HepG2 (cell line): ENCODE measurements around the gene OTP. TPM values are rescaled to one million over a fixed set of nuclear protein-coding genes. Genes with fewer than 3 reads are reported as not detected.

Experiments
- ATAC-seq: fragments of 200-7000 bp; cut with Tn5 transposase; 3 replicates; pipeline ENCODE4 v1.9.1; 2020; ENCODE audit warnings: mild to moderate bottlenecking, moderate library complexity
- BruUV-seq: library from RNA; stranded (reverse); fragments of 400-500 nt; replicated peaks from 2 replicates; lab custom pipeline; 2021; lab: Mats Ljungman, UMichigan
- CTCF ChIA-PET: fragments of 300-600 bp; formaldehyde crosslinking; extraction: SDS; loops from one replicate; lab custom pipeline; 2021; ENCODE audit warnings: low total read pairs, inconsistent platforms, low intra/inter-chr PET ratio; lab: Yijun Ruan, JAX
- POLR2A ChIA-PET: fragments of 350-600 bp; sonication (Branson Sonifier 250); formaldehyde crosslinking; loops from one replicate; lab custom pipeline; 2020; ENCODE audit warnings: antibody characterized with exemption, inconsistent platforms; lab: Yijun Ruan, JAX
- DNase-seq: peaks from one replicate; pipeline ENCODE4 v3.0.0-alpha.2; 2015; ENCODE audit warnings: low spot score
- FAIRE-seq: peaks from 3 replicates; lab custom pipeline; 2011; peaks lifted over from hg19 to GRCh38; lab: Jason Lieb, UNC
- H2AFZ ChIP-seq: one replicate; pipeline ENCODE4 v1.6.1; 2011; ENCODE audit warnings: low read length, inconsistent platforms
- H3K27ac ChIP-seq: fragments of 300-600 bp; 3 replicates; pipeline ENCODE4 v1.8.0; 2011; ENCODE audit warnings: mixed run types, mild to moderate bottlenecking, mixed read lengths, low read length, inconsistent platforms; ENCODE audit not compliant: insufficient read depth; ENCODE audit errors: extremely low read length
- H3K27me3 ChIP-seq, 2 experiments: fragments of 200-600 bp in 1 of 2; 2 replicates in 1 of 2; 3 replicates in 1 of 2; pipeline versions ENCODE4 v1.6.0 to v1.8.0; 2011; ENCODE audit warnings: low read length in 2 of 2, mild to moderate bottlenecking in 2 of 2, moderate library complexity in 2 of 2, inconsistent platforms in 1 of 2; ENCODE audit not compliant: insufficient read depth in 2 of 2, control insufficient read depth in 1 of 2
- H3K36me3 ChIP-seq, 2 experiments: fragments of 200-600 bp in 1 of 2; replicated peaks in 1 of 2; 2 replicates in 1 of 2; 3 replicates in 1 of 2; pipeline versions ENCODE4 v1.5.1 to v1.8.0; 2011; ENCODE audit warnings: low read length in 2 of 2, inconsistent platforms in 1 of 2; ENCODE audit not compliant: insufficient read depth in 2 of 2, control insufficient read depth in 1 of 2
- H3K4me1 ChIP-seq: 2 replicates; pipeline ENCODE4 v1.5.1; 2012; ENCODE audit warnings: low read length, inconsistent platforms; ENCODE audit not compliant: insufficient read depth
- H3K4me2 ChIP-seq: 2 replicates; pipeline ENCODE4 v1.6.0; 2011; ENCODE audit warnings: low read depth, low read length, inconsistent platforms
- H3K4me3 ChIP-seq, 3 experiments: fragments of 200-600 bp in 1 of 3; sonication (generic), shearing (Covaris generic) in 1 of 3; replicated peaks in 1 of 3; 2 replicates each; pipeline ENCODE4 v1.5.1; 2011 to 2016; ENCODE audit warnings: low read length in 3 of 3, inconsistent platforms in 2 of 3, low read depth in 2 of 3, mild to moderate bottlenecking in 2 of 3, control low read depth in 1 of 3, mixed read lengths in 1 of 3; ENCODE audit not compliant: insufficient read depth in 1 of 3
- H3K79me2 ChIP-seq: one replicate; pipeline ENCODE4 v1.6.1; 2011; ENCODE audit warnings: low read length, inconsistent platforms; ENCODE audit not compliant: insufficient read depth
- H3K9ac ChIP-seq: 2 replicates; pipeline ENCODE4 v1.6.0; 2011; ENCODE audit warnings: mild to moderate bottlenecking, low read depth, low read length, inconsistent platforms; ENCODE audit not compliant: insufficient read depth
- H3K9me3 ChIP-seq: 2 replicates; pipeline ENCODE4 v1.5.1; 2012; ENCODE audit warnings: mild to moderate bottlenecking, low read length
- H4K20me1 ChIP-seq: 2 replicates; pipeline ENCODE4 v1.6.0; 2011; ENCODE audit warnings: inconsistent platforms, mild to moderate bottlenecking, low read length, moderate library complexity; ENCODE audit not compliant: insufficient read depth
- CBX2 ChIP-seq, 2 experiments: fragments of 200-600 bp in 1 of 2; sonication (generic); formaldehyde crosslinking in 1 of 2; IDR thresholded peaks; 2 replicates each; pipeline versions ENCODE4 v1.7.0 to v1.8.1; 2018 to 2022; ENCODE audit warnings: low read depth in 2 of 2, low read length in 1 of 2, mild to moderate bottlenecking in 1 of 2, missing genetic modification reagents in 1 of 2
- CEBPB ChIP-seq: IDR thresholded peaks from 2 replicates; pipeline ENCODE4 v1.6.1; 2011; ENCODE audit warnings: low read depth, low read length, improper control_type of control experiment, borderline replicate concordance
- EZH2 ChIP-seq: conservative IDR thresholded peaks from 2 replicates; pipeline ENCODE4 v1.6.1; 2012; ENCODE audit warnings: mild to moderate bottlenecking, low read depth, low read length, moderate library complexity
- SMAD3 ChIP-seq: sonication (generic); formaldehyde crosslinking; IDR thresholded peaks from 2 replicates; pipeline ENCODE4 v1.4.0; 2020; ENCODE audit warnings: missing genetic modification reagents
- WGBS: methylation state at CpG from one replicate; pipeline ENCODE4 v1.1.6; 2017; ENCODE audit warnings: low lambda C conversion rate; 5-methylcytosine and 5-hydroxymethylcytosine counted together
- in situ Hi-C: cut with HindIII; loops from 2 replicates; pipeline ENCODE4 v1.10.0; 2017; ENCODE audit warnings: low pct_unique_long_range_greater_than_20kb; ENCODE audit not compliant: extremely low pct_ligation_motif_present
- intact Hi-C: fragments of 100-400 bp; cut with micrococcal nuclease; formaldehyde crosslinking; loops from one replicate; pipeline ENCODE4 v1.10.0; 2022; ENCODE audit not compliant: unreplicated experiment
- polyA plus RNA-seq, 8 experiments: library from polyadenylated mRNA; depleted of rRNA in 3 of 8; stranded (reverse) in 7 of 8; unstranded in 1 of 8; fragments of >200 nt; fragmentation: Illumina TruSeq in 4 of 8; extraction: Trizol in 4 of 8; gene quantifications; 2 replicates each; pipeline versions ENCODE4 v1.2.1 to v1.2.3, GENCODE V29; 2011 to 2016; ENCODE audit warnings: low read depth in 4 of 8, missing spikeins in 1 of 8, mixed read lengths in 1 of 8; ENCODE audit not compliant: insufficient read depth in 1 of 8
- total RNA-seq, 5 experiments: library from RNA; depleted of rRNA; stranded (reverse); fragments of >200 nt; fragmentation: Illumina TruSeq; extraction: Trizol; gene quantifications; 2 replicates each; pipeline ENCODE4 v1.2.3, GENCODE V29; 2016; ENCODE audit warnings: low read depth in 1 of 5

The OTP gene
- total and polyA plus RNA-seq, 2 of the 13 experiments (the other 11 are each of a cell fraction or from before 2014, with no cell fraction given), result not detected

- TF ChIP-seq CBX2 (IDR thresholded peaks at IDR 0.05; ENCODE audit: low read depth, low read length) (0 out of 2 replicates have a peak, but pooled peaks have one; percentile 60), CBX2 (CRISPR knock-in tag; IDR thresholded peaks at IDR 0.05; ENCODE audit: low read depth) (no peak), EZH2 (peak; percentile 51)
Measured at GRCh38 chr5:77644371-77645157, 6.1 kb upstream of the OTP start (continued).

GRCh38 chr5:77643654-77644370, 5.3 kb upstream of the OTP start:
- WGBS, result 45% methylated on average over 26 of the region's 28 CpGs
- Histone ChIP-seq H3K9ac (no peak overlapping the region), H2AFZ (no peak overlapping the region), H3K4me2 (no peak overlapping the region), H3K36me3 (no peaks in the 10 kb centered on the region), H3K27me3 (peaks cover 7 to 66% of the 10 kb centered on the region in 2 experiments), H3K4me1 (no peaks in the 10 kb centered on the region), H4K20me1 (no peaks in the 10 kb centered on the region), H3K79me2 (no peaks in the 10 kb centered on the region), H3K27ac (no peak overlapping the region), H3K4me3 (no peak overlapping the region), H3K9me3 (no peaks in the 10 kb centered on the region)
- DNase-seq (no peak), ATAC-seq (no peak), FAIRE-seq (no peak)
- BruUV-seq, result no TSS peak
- ChIA-PET POLR2A (no interaction called here), CTCF (no interaction called here)
- intact Hi-C loops, result no loop called here
- TF ChIP-seq CEBPB, result peak; percentile 50; the same call in 1 of the 2 replicates
- TF ChIP-seq CBX2 (IDR thresholded peaks at IDR 0.05; ENCODE audit: low read depth, low read length), result peak; percentile 61; the same call in 1 of the 2 replicates
- TF ChIP-seq CBX2 (CRISPR knock-in tag; IDR thresholded peaks at IDR 0.05; ENCODE audit: low read depth), result no peak
- TF ChIP-seq SMAD3, result no peak
- in situ Hi-C loops, result loop anchor here (10.0 kb wide), 1 partner anchor 341 kb away; no protein-coding TSS in a partner anchor
